ENCODE results near the gene DYRK3. TPM values are rescaled to one million over a fixed set of nuclear protein-coding genes. Genes with fewer than 3 reads are reported as not detected.
A peak's percentile ranks its signal among the peaks of the same experiment; 100 is the strongest.

DYRK3 gene
- total and polyA plus RNA-seq, 7 donors = 0.60 to 7.8 (median 3.2) TPM

DNA sequence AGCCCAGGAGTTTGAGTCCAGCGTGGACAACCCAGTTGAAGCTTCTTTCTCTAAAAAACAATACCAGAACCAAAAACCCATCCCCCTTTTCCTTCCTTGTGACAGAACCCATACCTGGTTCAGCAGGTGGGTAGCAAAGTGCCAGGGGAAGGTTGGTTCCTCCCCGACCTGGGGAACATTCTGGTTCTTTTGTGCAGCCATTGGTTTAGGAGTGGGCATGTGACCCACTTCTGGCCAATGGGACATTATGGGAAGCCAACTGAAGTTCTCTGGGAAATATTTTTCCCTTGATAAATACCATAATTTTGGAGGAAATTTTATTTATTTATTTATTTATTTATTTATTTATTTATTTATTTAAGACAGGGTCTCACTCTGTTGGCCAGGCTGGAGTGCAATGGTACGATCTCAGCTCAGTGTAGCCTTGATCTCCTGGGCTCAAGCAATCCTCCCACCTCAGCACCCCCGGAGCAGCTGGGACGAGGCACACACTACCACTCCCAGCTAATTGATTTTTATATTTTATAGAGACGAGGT lies 33.6 kb downstream of the DYRK3 start:
- Histone ChIP-seq H3K4me1 (peaks cover 0 to 28% (median 16%) of the 10 kb centered on the region in 4 donors), H3K4me3 (no peak overlapping the region), H3K27me3 (no peaks in the 10 kb centered on the region), H3K36me3 (no peaks in the 10 kb centered on the region), H3K9me3 (no peaks in the 10 kb centered on the region), H3K27ac (no peak overlapping the region)
- intact Hi-C loops (cut with DNase I) = loop anchor here (5.0 kb wide), 1 partner anchor 177 kb away; no protein-coding TSS in a partner anchor
- DNase-seq = no peak
- WGBS, 2 donors = 85 to 90% methylated on average over 6 of the region's 6 CpGs
- no peak for TF ChIP-seq EP300 (IDR thresholded peaks at IDR 0.05)
- no peak for TF ChIP-seq POLR2AphosphoS5 (IDR thresholded peaks at IDR 0.05)
- no peak for TF ChIP-seq CTCF (IDR thresholded peaks at IDR 0.05)
- TF ChIP-seq POLR2A (IDR thresholded peaks at IDR 0.05) = no peak

DNA sequence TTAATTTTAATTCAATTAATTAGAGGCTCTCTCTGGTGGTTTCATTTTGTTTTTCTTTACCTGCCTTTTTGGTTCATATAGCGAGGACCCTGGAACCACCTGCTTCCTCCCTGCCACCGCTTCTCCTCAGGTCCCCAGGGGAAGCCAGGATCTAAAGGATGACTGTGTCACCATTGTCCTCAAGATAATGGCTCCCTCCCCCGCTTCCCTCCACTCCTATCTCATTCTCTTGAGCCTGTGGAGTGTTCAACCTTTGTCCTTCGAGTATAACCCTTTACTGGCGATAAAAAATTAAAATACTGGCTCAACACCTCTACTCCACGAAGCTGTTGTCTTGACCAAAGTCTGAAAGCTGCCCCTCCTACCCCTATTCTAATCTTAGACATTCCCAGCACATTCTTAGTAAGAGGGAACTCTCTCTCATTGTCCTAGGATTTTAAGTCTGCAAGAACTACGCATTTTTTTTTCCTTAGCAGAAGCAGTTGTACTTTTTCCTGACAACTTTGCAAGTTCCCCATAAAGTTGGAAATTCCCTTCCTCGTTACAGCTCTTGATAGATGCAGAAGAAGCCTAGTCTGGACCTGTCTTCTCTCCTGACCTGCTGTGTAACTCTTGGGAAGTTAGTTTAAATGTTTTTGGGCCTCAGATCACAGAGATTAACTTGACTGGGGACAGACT lies 36.8 kb downstream of the DYRK3 start:
- intact Hi-C loops (cut with DNase I) = loop anchor here (5.0 kb wide), 1 partner anchor 45 kb away; no protein-coding TSS in a partner anchor
- Histone ChIP-seq H3K36me3 (no peaks in the 10 kb centered on the region), H3K4me3 (no peak overlapping the region), H3K4me1 (peaks cover 0 to 46% (median 27%) of the 10 kb centered on the region in 4 donors), H3K9me3 (no peaks in the 10 kb centered on the region), H3K27ac (peak overlapping the region; percentile 43 to 92 (median 64)), H3K27me3 (no peaks in the 10 kb centered on the region)
- DNase-seq = no peak
- no peak for TF ChIP-seq EP300 (IDR thresholded peaks at IDR 0.05)
- 9 to 41% methylated on average over 8 of the region's 8 CpGs for WGBS, 2 donors

GRCh38 chr1:206672844-206673758 lies 37.8 kb downstream of the DYRK3 start:
- Histone ChIP-seq H3K4me3 (no peak overlapping the region), H3K4me1 (peaks cover 0 to 46% (median 27%) of the 10 kb centered on the region in 4 donors), H3K27ac (peak overlapping the region; percentile 43 to 92 (median 64)), H3K27me3 (no peaks in the 10 kb centered on the region), H3K36me3 (no peaks in the 10 kb centered on the region), H3K9me3 (no peaks in the 10 kb centered on the region)
- DNase-seq = peak; percentile 27
- intact Hi-C loops (cut with DNase I) = loop anchor here (5.0 kb wide), 1 partner anchor 44 kb away; no protein-coding TSS in a partner anchor
- 52 to 59% methylated on average over 6 of the region's 6 CpGs for WGBS, 2 donors
- TF ChIP-seq POLR2A (IDR thresholded peaks at IDR 0.05) = no peak
- no peak for TF ChIP-seq CTCF (IDR thresholded peaks at IDR 0.05)
- TF ChIP-seq EP300 (IDR thresholded peaks at IDR 0.05) = no peak
- TF ChIP-seq POLR2AphosphoS5 (IDR thresholded peaks at IDR 0.05) = no peak

DNA sequence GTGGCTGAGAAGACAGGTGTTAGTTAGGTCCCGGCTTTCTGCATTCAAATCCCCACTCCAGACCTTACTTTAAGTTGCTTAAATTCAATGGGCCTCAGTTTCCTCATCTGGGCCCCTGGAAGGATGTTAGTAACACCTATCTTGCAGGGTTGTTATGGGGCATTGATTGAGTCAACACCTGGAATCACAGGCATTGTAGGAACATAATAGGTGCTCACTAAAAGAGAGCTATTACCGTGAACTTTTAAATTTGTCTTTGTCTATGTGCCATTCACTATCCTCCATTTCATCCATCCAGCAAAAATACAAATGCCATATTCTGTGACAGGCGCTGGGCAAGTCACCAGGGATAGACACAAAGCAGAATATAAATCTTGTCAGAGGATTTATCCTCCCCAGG lies 38.9 kb downstream of the DYRK3 start:
- Histone ChIP-seq H3K4me3 (no peak overlapping the region), H3K4me1 (peaks cover 0 to 46% (median 27%) of the 10 kb centered on the region in 4 donors), H3K27me3 (no peaks in the 10 kb centered on the region), H3K36me3 (no peaks in the 10 kb centered on the region), H3K9me3 (no peaks in the 10 kb centered on the region), H3K27ac (peak overlapping the region; percentile 77 to 92 (median 83))
- intact Hi-C loops (cut with DNase I) = loop anchor here (5.0 kb wide), 1 partner anchor 43 kb away; no protein-coding TSS in a partner anchor
- no peak for DNase-seq
- 96 to 97% methylated on average over 3 of the region's 3 CpGs for WGBS, 2 donors
- no peak for TF ChIP-seq EP300 (IDR thresholded peaks at IDR 0.05)
- no peak for TF ChIP-seq POLR2A (IDR thresholded peaks at IDR 0.05)
- no peak for TF ChIP-seq CTCF (IDR thresholded peaks at IDR 0.05)
- peak in 2 of 4 donors; percentile 22 to 37 for TF ChIP-seq POLR2AphosphoS5 (IDR thresholded peaks at IDR 0.05)
